ENCODE results near the gene TCTN2. TPM values are rescaled to one million over a fixed set of nuclear protein-coding genes. Genes with fewer than 3 reads are reported as not detected.

TCTN2 gene
- total and polyA plus RNA-seq, 2 of the 8 experiments (the other 6 are each of a cell fraction or from before 2014, with no cell fraction given): 7.5 to 8.4 TPM

- H3K36me3 ChIP-seq (ENCODE audit: control insufficient read depth in 2 of 4, insufficient read depth in 4 of 4, low read length in 3 of 4): peaks cover 4 to 48% (median 7%) of the 10 kb centered on the region in 4 experiments; a peak in 7 of 8 replicates
Observed at GRCh38 chr12:123655420-123655819, 15.5 kb upstream of the TCTN2 start.

More at GRCh38 chr12:123655420-123655819, 15.5 kb upstream of the TCTN2 start:
- CTCF ChIA-PET (ENCODE audit: partially characterized antibody): interaction anchor here (0.6 kb wide), 1 partner anchor 16 kb away, joined by 3 read pairs; no protein-coding TSS in a partner anchor
- Histone ChIP-seq H2BK120ac (replicated peaks; ENCODE audit: low read depth, low read length) (no peak overlapping the region), H3K4me1 (replicated peaks in 1 of 4; ENCODE audit: control insufficient read depth in 3 of 4, insufficient read depth in 4 of 4, low read length in 3 of 4) (no peaks in the 10 kb centered on the region), H3K4me2 (ENCODE audit: insufficient read depth in 1 of 2, low read depth in 2 of 2, low read length in 2 of 2) (no peak overlapping the region), H3K4ac (replicated peaks; ENCODE audit: insufficient read length, low read depth, low read length) (no peak overlapping the region), H3K23ac (ENCODE audit: insufficient read length) (no peak overlapping the region), H3K27ac (ENCODE audit: low read depth, low read length) (no peak overlapping the region), H2BK20ac (ENCODE audit: low read length) (no peak overlapping the region), H2AFZ (ENCODE audit: low read length) (no peak overlapping the region), H3K27me3 (replicated peaks in 1 of 4; ENCODE audit: control insufficient read depth in 3 of 4, extremely low read depth in 1 of 4, insufficient read depth in 3 of 4, low read length in 3 of 4) (no peaks in the 10 kb centered on the region), H3K14ac (ENCODE audit: insufficient read length) (no peak overlapping the region), H4K91ac (replicated peaks; ENCODE audit: insufficient read length, low read length) (no peak overlapping the region), H3K9ac (replicated peaks in 1 of 4; ENCODE audit: extremely low read depth in 1 of 4, low read depth in 3 of 4, low read length in 3 of 4) (no peak overlapping the region), H3K23me2 (ENCODE audit: low read depth, low read length) (peaks cover 5% of the 10 kb centered on the region; the same call in 1 of the 2 replicates), H3K9me3 (ENCODE audit: insufficient read depth in 2 of 2, low read depth in 1 of 2, low read length in 1 of 2) (no peaks in the 10 kb centered on the region), H3K18ac (ENCODE audit: extremely low read depth, low read length) (no peak overlapping the region), H3K56ac (replicated peaks; ENCODE audit: insufficient read length, low read depth, low read length) (no peak overlapping the region), H4K5ac (ENCODE audit: insufficient read length, low read depth, low read length) (no peak overlapping the region), H3K79me2 (ENCODE audit: control insufficient read depth in 1 of 2, insufficient read depth in 2 of 2, low read length in 2 of 2) (no peaks in the 10 kb centered on the region), H2BK5ac (ENCODE audit: low read depth, low read length) (no peak overlapping the region), H2BK15ac (ENCODE audit: low read length) (no peak overlapping the region), H2AK5ac (ENCODE audit: low read depth, low read length) (no peak overlapping the region), H4K8ac (ENCODE audit: extremely low read depth, insufficient read depth, low read length) (no peak overlapping the region), H2BK12ac (ENCODE audit: low read depth, low read length) (no peak overlapping the region), H3K4me3 (ENCODE audit: extremely low read depth in 1 of 4, insufficient read depth in 2 of 4, low read depth in 3 of 4, low read length in 4 of 4) (no peak overlapping the region), H4K20me1 (replicated peaks in 1 of 2; ENCODE audit: control insufficient read depth in 1 of 2, insufficient read depth in 2 of 2, low read length in 2 of 2) (no peaks in the 10 kb centered on the region), H3K79me1 (ENCODE audit: low read depth, low read length) (no peaks in the 10 kb centered on the region)
- TF ChIP-seq CREB1 (IDR thresholded peaks at IDR 0.05) (no peak), HDAC2 (IDR thresholded peaks at IDR 0.05; ENCODE audit: borderline replicate concordance in 1 of 2, low read depth in 2 of 2, low read length in 2 of 2) (no peak), CTBP2 (IDR thresholded peaks at IDR 0.05; ENCODE audit: borderline replicate concordance, insufficient read depth, insufficient read length, low read length) (no peak), SRF (IDR thresholded peaks at IDR 0.05; ENCODE audit: low read depth, low read length) (no peak), TBP (IDR thresholded peaks at IDR 0.05; ENCODE audit: low read depth, low read length) (no peak), ATF3 (IDR thresholded peaks at IDR 0.05; ENCODE audit: insufficient read depth, low read depth, low read length) (no peak), RFX5 (IDR thresholded peaks at IDR 0.05; ENCODE audit: borderline replicate concordance, low read depth, low read length) (no peak)
- no peak for DNase-seq (ENCODE audit: low read depth in 1 of 2, low spot score in 2 of 2)
- no peak for FAIRE-seq
- WGBS, 2 experiments (ENCODE audit: extremely low coverage in 1 of 2, insufficient coverage in 1 of 2, insufficient read length in 1 of 2, insufficient replicate concordance in 2 of 2, low coverage in 1 of 2, low lambda C conversion rate in 2 of 2, missing lambda C conversion rate in 1 of 2): 93% methylated on average over 5 of the region's 5 CpGs; no CpG with 5 or more reads in 1 of the 2 experiments
- POLR2A ChIA-PET (ENCODE audit: partially characterized antibody): no interaction called here

All from H1 (cell line).